T follicular helper cell (primary cell): Measurements from ENCODE around the gene TAOK1.

ENCODE experiments used
- DNase-seq: peaks from one replicate; pipeline ENCODE4 v3.0.0-alpha.2; 2020; ENCODE audit warnings: low read depth

TAOK1 gene

DNA sequence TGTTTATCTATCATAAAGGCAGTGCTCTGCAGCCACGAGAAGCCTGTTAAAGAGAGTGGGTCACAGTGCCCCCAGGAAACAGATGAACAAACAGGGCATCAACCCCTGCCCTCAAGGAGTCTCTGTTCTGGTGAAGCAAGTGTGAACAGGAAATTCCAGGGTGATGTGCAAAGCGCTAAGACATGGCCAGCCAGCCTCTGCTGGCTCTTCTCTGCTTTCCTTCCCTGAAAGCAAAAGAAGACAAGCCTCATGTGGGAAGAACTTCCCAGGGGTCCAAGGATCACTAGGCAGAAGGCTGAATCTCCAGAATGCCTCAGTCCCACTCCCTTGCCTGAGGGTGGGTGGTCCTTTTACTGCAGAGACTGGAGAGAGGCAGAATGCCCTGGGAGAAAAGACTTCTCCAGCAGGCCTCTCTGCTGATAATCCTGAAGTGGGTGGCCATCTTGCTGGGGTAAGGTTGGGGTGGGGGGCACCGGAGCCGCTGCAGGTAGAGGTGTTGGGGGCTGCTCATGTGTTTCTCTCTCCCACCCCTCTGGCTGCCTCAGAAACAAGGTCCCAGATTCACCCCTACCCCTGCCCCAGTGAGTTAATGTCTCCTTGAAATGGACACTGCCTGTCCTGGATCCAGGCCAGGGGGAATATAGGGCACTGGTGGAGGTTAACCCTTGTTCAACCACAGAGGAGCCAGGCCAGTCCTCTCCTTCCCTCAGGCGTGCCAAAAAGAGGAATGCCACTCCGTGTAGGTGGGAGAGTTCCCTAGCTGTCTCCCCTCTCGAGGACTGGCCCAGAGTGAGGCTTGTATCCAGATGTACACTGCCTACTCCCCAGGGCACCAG, 205.2 kb downstream of the TAOK1 start:
- no peak for DNase-seq

DNA sequence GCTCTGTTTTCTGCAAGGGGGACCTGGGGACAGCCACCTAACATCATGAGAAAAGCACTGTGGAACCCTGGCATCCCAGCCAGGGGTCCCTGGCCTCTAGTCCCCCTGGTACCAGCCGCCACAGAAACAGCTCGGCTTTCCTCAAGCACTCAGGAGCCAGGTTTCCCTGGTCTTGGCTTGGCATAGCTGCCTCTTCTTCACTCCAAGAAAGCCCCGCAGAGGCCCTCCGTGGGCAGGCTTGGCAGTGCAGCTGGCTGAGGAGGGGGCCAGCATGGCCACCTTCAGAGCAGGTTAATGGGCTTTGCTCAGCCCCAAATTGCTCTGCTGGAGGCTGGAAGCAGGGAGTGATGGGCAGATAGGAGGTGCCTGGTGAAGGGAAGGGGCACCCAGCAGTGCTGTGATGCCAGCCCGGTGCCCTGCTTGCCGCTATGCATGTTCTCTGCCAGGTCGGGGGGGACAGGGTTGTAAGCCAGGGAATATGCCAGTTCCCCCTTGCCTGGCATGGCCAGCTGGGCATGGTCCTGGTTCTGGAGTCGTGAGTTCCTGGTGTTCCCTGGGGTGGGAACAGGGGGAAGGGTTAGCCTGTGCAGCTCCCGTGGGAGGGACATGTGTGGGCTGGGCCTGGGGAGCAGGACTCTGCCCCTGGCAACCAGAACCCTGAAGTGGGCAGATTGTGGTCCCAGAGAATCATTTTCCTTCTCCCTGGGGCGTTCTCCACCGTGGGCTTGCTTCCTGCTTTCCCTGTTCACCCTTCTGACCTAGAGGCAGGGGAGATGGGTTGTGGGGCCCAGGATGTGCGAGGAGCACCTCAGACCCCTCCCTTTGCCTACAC, 206.0 kb downstream of the TAOK1 start:
- no peak for DNase-seq

- no peak for DNase-seq
Measured at GRCh38 chr17:29596811-29597210, 206.6 kb downstream of the TAOK1 start.

DNA sequence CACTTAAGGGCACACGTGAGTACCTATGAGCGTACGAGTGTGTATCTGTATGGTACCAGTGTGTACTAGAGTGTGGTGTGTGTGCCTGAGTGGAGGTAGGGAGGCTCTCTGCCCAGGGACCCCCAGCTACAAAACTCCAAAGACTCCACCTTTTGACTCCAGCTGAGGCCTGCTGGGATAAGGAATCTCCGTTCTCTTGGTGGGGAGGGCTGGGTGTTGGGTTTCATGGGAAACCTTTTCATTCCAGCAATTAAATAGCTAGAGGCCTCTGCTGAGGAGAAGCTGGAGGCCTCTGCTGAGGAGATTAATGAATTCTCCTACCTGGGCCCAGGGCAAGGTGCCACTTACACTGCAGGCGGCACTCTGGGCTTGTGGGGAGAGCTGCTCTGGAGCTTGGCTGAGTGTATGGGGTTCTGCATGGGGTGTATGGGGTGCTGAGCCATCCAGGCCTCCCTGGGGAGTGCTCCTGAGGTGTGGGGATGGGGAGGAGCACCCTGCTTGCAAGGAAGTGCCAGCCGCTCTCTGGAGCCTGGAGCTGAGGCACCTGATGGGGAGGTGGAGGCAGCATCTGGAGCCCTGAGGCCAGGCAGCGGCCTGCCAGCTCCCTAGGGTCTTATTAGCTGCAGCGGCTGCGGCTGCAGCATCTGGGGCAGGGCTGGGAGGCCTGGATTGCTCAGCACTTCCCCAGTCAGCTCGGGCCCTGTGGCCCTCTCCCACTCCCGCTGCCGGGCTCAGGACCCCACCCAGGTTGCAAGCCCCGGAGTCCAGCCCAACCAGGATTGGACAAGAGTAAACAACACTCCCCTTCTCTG, 207.4 kb downstream of the TAOK1 start:
- DNase-seq: no peak
